ENCODE results near the gene PSIP1.

The PSIP1 gene

GRCh38 chr9:15426019-15426418 is 84.8 kb downstream of the PSIP1 start (continued):
- TF ChIP-seq TSHZ2 (CRISPR knock-in tag; IDR thresholded peaks at IDR 0.05): no peak

- TF ChIP-seq ZNF8 (CRISPR knock-in tag; IDR thresholded peaks at IDR 0.05) (no peak), RARB (CRISPR knock-in tag; IDR thresholded peaks at IDR 0.05) (no peak), CSDC2 (CRISPR knock-in tag; IDR thresholded peaks at IDR 0.05) (no peak), TSHZ2 (CRISPR knock-in tag; IDR thresholded peaks at IDR 0.05) (no peak), PPARA (CRISPR knock-in tag; IDR thresholded peaks at IDR 0.05; ENCODE audit: borderline replicate concordance) (no peak), ZFP30 (CRISPR knock-in tag; IDR thresholded peaks at IDR 0.05) (no peak)
- peak; percentile 57 for ATAC-seq
Observed at GRCh38 chr9:15423231-15423985, 87.4 kb downstream of the PSIP1 start.

GRCh38 chr9:15422372-15423230 is 88.2 kb downstream of the PSIP1 start, which contains the start of gene SNAPC3:
SNAPC3 (plus strand) TSS chr9:15422876; CDS start chr9:15422880, 4 bp downstream.
- TF ChIP-seq CREB5 (CRISPR knock-in tag; IDR thresholded peaks at IDR 0.05; ENCODE audit: low read depth) (no peak), TSHZ2 (CRISPR knock-in tag; IDR thresholded peaks at IDR 0.05) (peak; percentile 66; the same call in 1 of the 2 replicates), TOX (CRISPR knock-in tag; IDR thresholded peaks at IDR 0.05; ENCODE audit: borderline replicate concordance) (no peak), TCF4 (CRISPR knock-in tag; IDR thresholded peaks at IDR 0.05; ENCODE audit: borderline replicate concordance) (no peak), ISL1 (CRISPR knock-in tag; IDR thresholded peaks at IDR 0.05) (no peak), ESRRG (CRISPR knock-in tag; IDR thresholded peaks at IDR 0.05) (no peak), ZFP3 (CRISPR knock-in tag; IDR thresholded peaks at IDR 0.05) (peak; percentile 36; the same call in 1 of the 2 replicates), OSR1 (CRISPR knock-in tag; IDR thresholded peaks at IDR 0.05) (no peak), BACH2 (CRISPR knock-in tag; IDR thresholded peaks at IDR 0.05; ENCODE audit: borderline replicate concordance) (no peak)
- ATAC-seq: peak; percentile 98

DNA sequence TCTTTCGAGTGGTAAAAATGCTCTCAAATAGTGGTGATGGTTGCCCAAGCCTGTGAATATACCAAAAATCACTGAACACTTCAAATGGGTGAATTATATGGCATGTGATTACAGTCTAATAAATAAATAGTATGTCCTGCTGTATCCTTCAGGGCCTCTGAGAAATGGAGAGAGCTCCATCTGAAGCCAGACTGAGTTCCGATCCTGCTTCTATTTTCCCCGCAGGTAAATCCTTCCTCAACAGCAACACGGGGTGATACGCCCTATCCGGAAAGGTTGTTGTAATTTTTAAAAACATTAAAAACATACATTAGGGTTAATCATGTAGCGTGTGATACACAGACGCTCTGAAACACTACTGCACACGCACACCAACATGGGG is 88.8 kb downstream of the PSIP1 start:
- TF ChIP-seq, protein P1, sequence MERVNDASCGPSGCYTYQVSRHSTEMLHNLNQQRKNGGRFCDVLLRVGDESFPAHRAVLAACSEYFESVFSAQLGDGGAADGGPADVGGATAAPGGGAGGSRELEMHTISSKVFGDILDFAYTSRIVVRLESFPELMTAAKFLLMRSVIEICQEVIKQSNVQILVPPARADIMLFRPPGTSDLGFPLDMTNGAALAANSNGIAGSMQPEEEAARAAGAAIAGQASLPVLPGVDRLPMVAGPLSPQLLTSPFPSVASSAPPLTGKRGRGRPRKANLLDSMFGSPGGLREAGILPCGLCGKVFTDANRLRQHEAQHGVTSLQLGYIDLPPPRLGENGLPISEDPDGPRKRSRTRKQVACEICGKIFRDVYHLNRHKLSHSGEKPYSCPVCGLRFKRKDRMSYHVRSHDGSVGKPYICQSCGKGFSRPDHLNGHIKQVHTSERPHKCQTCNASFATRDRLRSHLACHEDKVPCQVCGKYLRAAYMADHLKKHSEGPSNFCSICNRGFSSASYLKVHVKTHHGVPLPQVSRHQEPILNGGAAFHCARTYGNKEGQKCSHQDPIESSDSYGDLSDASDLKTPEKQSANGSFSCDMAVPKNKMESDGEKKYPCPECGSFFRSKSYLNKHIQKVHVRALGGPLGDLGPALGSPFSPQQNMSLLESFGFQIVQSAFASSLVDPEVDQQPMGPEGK (CRISPR knock-in tag; IDR thresholded peaks at IDR 0.05; ENCODE audit: borderline replicate concordance): no peak
- ATAC-seq: no peak
